Left lung (tissue), 10 donors: ENCODE results near the gene TPCN1. TPM values are rescaled to one million over a fixed set of nuclear protein-coding genes. Genes with fewer than 3 reads are reported as not detected.
A peak's percentile ranks its signal among the peaks of the same experiment; 100 is the strongest.

ENCODE experiments used
- ATAC-seq: fragments of 200-7000 bp; cut with Tn5 transposase; one replicate; pipeline ENCODE4 v1.9.1; 2020; ENCODE audit warnings: moderate library complexity
- DNase-seq, 4 donors: peaks; one replicate each; pipeline ENCODE4 v3.0.0-alpha.2; 2013 to 2020
- H3K27ac ChIP-seq, 2 donors: fragments of 200-600 bp; sonication (generic) in 1 of 2; one replicate each; pipeline versions ENCODE4 v1.5.0 to v1.8.0; 2020 to 2021
- H3K27me3 ChIP-seq, 2 donors: fragments of 200-600 bp; sonication (generic) in 1 of 2; one replicate each; pipeline versions ENCODE4 v1.5.0 to v1.8.0; 2020 to 2021
- H3K36me3 ChIP-seq, 2 donors: fragments of 200-600 bp; sonication (generic) in 1 of 2; one replicate each; pipeline versions ENCODE4 v1.5.0 to v1.8.0; 2020 to 2021
- H3K4me1 ChIP-seq, 2 donors: fragments of 200-600 bp; one replicate each; pipeline ENCODE4 v1.8.0; 2021
- H3K4me3 ChIP-seq, 2 donors: fragments of 200-600 bp; sonication (generic) in 1 of 2; one replicate each; pipeline versions ENCODE4 v1.5.0 to v1.8.0; 2020 to 2021; ENCODE audit warnings: mild to moderate bottlenecking in 1 of 2
- H3K9me3 ChIP-seq, 2 donors: fragments of 200-600 bp; sonication (generic) in 1 of 2; one replicate each; pipeline versions ENCODE4 v1.5.0 to v1.8.0; 2020 to 2021
- intact Hi-C, 2 donors: fragments of 100-400 bp; cut with DNase I; formaldehyde crosslinking; loops; one replicate each; pipeline versions ENCODE4 v1.11.2 to v1.14.2; 2022
- polyA plus RNA-seq, 6 donors: library from polyadenylated mRNA; unstranded; fragments of 120-200 nt; gene quantifications; one replicate each; pipeline ENCODE4 v1.2.1, GENCODE V29; 2013; ENCODE audit not compliant: insufficient read length in 6 of 6
- total RNA-seq, 2 donors: library from RNA; stranded (reverse); fragmentation: NEBNext Ultra II Directional; extraction: Animal tissue kit (Norgen Biotek cat#: 25700); gene quantifications; one replicate each; pipeline ENCODE4 v1.2.1, GENCODE V29; 2021
- TF ChIP-seq, protein P1 (sequence below), 2 donors: fragments of 200-600 bp; sonication (generic) in 1 of 2; IDR thresholded peaks; one replicate each; pipeline versions ENCODE4 v1.5.0 to v1.8.0; 2021; ENCODE audit warnings: antibody characterized with exemption in 2 of 2
- donor health status: DM: no; HTN: yes; CAD: no.
- donor health status: DM: no; HTN: no; CAD: no.

The TPCN1 gene
- total and polyA plus RNA-seq, 8 donors, result 24.7 to 54.1 (median 34.8) TPM

DNA sequence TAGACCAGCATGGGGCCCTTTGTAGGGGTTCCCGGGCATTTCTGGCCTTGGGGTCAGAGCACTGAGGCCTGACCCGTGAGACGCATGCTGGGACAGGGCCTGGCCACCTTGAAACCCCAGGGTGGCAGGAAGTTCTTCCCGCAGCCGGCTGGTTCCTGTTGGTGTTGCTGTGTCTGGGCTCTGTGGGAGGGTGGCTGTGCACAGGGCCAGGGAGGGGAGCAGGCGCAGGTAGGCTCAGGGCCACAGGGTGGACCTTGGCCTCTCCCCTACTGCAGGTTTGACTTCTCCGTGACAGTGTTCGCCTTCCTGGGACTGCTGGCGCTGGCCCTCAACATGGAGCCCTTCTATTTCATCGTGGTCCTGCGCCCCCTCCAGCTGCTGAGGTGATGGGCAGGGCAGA is 65.4 kb downstream of the TPCN1 start:
- H3K27me3 ChIP-seq, result no peaks in the 10 kb centered on the region
- H3K27ac ChIP-seq, result no peak overlapping the region
- no peak overlapping the region for H3K4me3 ChIP-seq
- intact Hi-C loops, result no loop called here
- TF ChIP-seq, protein P1, sequence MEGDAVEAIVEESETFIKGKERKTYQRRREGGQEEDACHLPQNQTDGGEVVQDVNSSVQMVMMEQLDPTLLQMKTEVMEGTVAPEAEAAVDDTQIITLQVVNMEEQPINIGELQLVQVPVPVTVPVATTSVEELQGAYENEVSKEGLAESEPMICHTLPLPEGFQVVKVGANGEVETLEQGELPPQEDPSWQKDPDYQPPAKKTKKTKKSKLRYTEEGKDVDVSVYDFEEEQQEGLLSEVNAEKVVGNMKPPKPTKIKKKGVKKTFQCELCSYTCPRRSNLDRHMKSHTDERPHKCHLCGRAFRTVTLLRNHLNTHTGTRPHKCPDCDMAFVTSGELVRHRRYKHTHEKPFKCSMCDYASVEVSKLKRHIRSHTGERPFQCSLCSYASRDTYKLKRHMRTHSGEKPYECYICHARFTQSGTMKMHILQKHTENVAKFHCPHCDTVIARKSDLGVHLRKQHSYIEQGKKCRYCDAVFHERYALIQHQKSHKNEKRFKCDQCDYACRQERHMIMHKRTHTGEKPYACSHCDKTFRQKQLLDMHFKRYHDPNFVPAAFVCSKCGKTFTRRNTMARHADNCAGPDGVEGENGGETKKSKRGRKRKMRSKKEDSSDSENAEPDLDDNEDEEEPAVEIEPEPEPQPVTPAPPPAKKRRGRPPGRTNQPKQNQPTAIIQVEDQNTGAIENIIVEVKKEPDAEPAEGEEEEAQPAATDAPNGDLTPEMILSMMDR (IDR thresholded peaks at IDR 0.05), result no peak
- no peak for ATAC-seq
- DNase-seq, result peak in 1 of 4 donors; percentile 53
- H3K9me3 ChIP-seq, result no peaks in the 10 kb centered on the region
- H3K36me3 ChIP-seq, result peaks cover 0 to 79% of the 10 kb centered on the region in 2 donors
- no peaks in the 10 kb centered on the region for H3K4me1 ChIP-seq

GRCh38 chr12:113287146-113287898 is 66.1 kb downstream of the TPCN1 start:
- Histone ChIP-seq H3K27me3 (no peaks in the 10 kb centered on the region), H3K27ac (no peak overlapping the region), H3K36me3 (peaks cover 0 to 85% of the 10 kb centered on the region in 2 donors), H3K4me1 (no peaks in the 10 kb centered on the region), H3K4me3 (no peak overlapping the region), H3K9me3 (no peaks in the 10 kb centered on the region)
- peak in 1 of 4 donors; percentile 74 for DNase-seq
- intact Hi-C loops, result no loop called here
- no peak for ATAC-seq
- TF ChIP-seq, protein P1 (IDR thresholded peaks at IDR 0.05), result no peak

DNA sequence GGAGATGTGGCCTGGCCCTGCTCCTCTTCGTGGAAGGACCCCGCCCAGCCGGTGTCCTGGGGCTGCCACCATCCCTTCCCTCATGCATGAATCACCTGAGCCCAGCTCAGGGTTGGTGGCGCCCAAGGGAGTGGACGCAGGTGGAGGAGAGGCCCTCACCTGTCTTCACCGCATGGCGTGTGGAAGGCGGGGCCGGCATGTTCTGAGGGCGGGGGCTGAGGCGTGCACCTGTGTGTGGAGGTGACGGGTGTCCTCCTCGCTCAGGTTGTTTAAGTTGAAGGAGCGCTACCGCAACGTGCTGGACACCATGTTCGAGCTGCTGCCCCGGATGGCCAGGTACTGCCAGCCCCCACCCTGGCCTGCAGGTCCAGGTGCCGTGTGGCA is 66.6 kb downstream of the TPCN1 start:
- Histone ChIP-seq H3K4me1 (no peaks in the 10 kb centered on the region), H3K9me3 (no peaks in the 10 kb centered on the region), H3K27ac (no peak overlapping the region), H3K4me3 (no peak overlapping the region), H3K36me3 (peaks cover 0 to 91% of the 10 kb centered on the region in 2 donors), H3K27me3 (no peaks in the 10 kb centered on the region)
- ATAC-seq, result no peak
- peak in 1 of 4 donors; percentile 70 for DNase-seq
- TF ChIP-seq, protein P1 (IDR thresholded peaks at IDR 0.05), result no peak
- intact Hi-C loops, result no loop called here

GRCh38 chr12:113289361-113289760 is 68.1 kb downstream of the TPCN1 start:
- intact Hi-C loops, result no loop called here
- ATAC-seq (no peak), DNase-seq (no peak)
- peaks cover 0 to 96% of the 10 kb centered on the region in 2 donors for H3K36me3 ChIP-seq
- no peaks in the 10 kb centered on the region for H3K9me3 ChIP-seq
- H3K27me3 ChIP-seq, result no peaks in the 10 kb centered on the region
- no peak overlapping the region for H3K4me3 ChIP-seq
- H3K4me1 ChIP-seq, result no peaks in the 10 kb centered on the region
- TF ChIP-seq, protein P1 (IDR thresholded peaks at IDR 0.05), result no peak
- H3K27ac ChIP-seq, result no peak overlapping the region

- Histone ChIP-seq H3K36me3 (peaks cover 0 to 96% of the 10 kb centered on the region in 2 donors), H3K9me3 (no peaks in the 10 kb centered on the region), H3K27me3 (no peaks in the 10 kb centered on the region), H3K27ac (no peak overlapping the region), H3K4me1 (no peaks in the 10 kb centered on the region), H3K4me3 (no peak overlapping the region)
- intact Hi-C loops, result no loop called here
- TF ChIP-seq, protein P1 (IDR thresholded peaks at IDR 0.05), result no peak
- no peak for ATAC-seq
- DNase-seq, result no peak
Measured at GRCh38 chr12:113290506-113290905, 69.2 kb downstream of the TPCN1 start.
